Esophagus squamous epithelium (tissue), 5 donors: ENCODE measurements around the gene INKA1. TPM values are rescaled to one million over a fixed set of nuclear protein-coding genes. Genes with fewer than 3 reads are reported as not detected.

ENCODE experiments used
- DNase-seq: peaks from one replicate; lab custom pipeline; 2025; lab: John Stamatoyannopoulos, UW
- H3K27ac ChIP-seq, 4 donors: fragments of 200-600 bp; sonication (generic); one replicate each; pipeline ENCODE4 v1.5.1; 2016 to 2019; ENCODE audit warnings: mild to moderate bottlenecking in 1 of 4
- H3K27me3 ChIP-seq, 4 donors: fragments of 200-600 bp; sonication (generic); 1 replicate in 3 of 4; 2 replicates in 1 of 4; pipeline versions ENCODE4 v1.5.1 to v1.6.0; 2017 to 2021; ENCODE audit warnings: antibody characterized with exemption in 1 of 4
- H3K36me3 ChIP-seq, 3 donors: fragments of 200-600 bp; sonication (generic); one replicate each; pipeline ENCODE4 v1.5.1; 2016 to 2019
- H3K4me1 ChIP-seq, 3 donors: fragments of 200-600 bp; sonication (generic); one replicate each; pipeline ENCODE4 v1.5.1; 2017 to 2019
- H3K4me3 ChIP-seq, 4 donors: fragments of 200-600 bp; sonication (generic); 1 replicate in 3 of 4; 2 replicates in 1 of 4; pipeline ENCODE4 v1.5.1; 2016 to 2019; ENCODE audit warnings: mild to moderate bottlenecking in 2 of 4, moderate library complexity in 1 of 4
- H3K9me3 ChIP-seq, 3 donors: fragments of 200-600 bp; sonication (generic); one replicate each; pipeline ENCODE4 v1.5.1; 2016 to 2019
- POLR2A ChIP-seq, 4 donors: fragments of 450-650 bp; IDR thresholded peaks; one replicate each; pipeline ENCODE4 v1.6.1; 2017; ENCODE audit warnings: antibody characterized with exemption in 4 of 4, mild to moderate bottlenecking in 4 of 4, moderate library complexity in 3 of 4
- WGBS, 2 donors: methylation state at CpG; one replicate each; pipeline ENCODE4 v1.1.5; 2018; 5-methylcytosine and 5-hydroxymethylcytosine counted together
- intact Hi-C: fragments of 100-400 bp; cut with DNase I; formaldehyde crosslinking; loops from one replicate; pipeline ENCODE4 v1.15.0; 2022
- total RNA-seq, 4 donors: library from RNA; depleted of rRNA; stranded (reverse); fragments of >200 nt; gene quantifications; one replicate each; pipeline ENCODE4 v1.1.0, GENCODE V29; 2016
- TF ChIP-seq, protein P1 (sequence below), 6 experiments: fragments of 450-650 bp in 4 of 6; fragments of 200-600 bp in 2 of 6; sonication (generic) in 2 of 6; IDR thresholded peaks; one replicate each; pipeline ENCODE4 v1.5.1; 2016 to 2019; ENCODE audit warnings: antibody characterized with exemption in 6 of 6, mild to moderate bottlenecking in 4 of 6, moderate library complexity in 4 of 6
- donor health status: DM: yes; HTN: yes; CAD: no.

INKA1 gene
- total RNA-seq, 4 donors from 2014 or later: 15.2 to 23.3 (median 19.9) TPM

DNA sequence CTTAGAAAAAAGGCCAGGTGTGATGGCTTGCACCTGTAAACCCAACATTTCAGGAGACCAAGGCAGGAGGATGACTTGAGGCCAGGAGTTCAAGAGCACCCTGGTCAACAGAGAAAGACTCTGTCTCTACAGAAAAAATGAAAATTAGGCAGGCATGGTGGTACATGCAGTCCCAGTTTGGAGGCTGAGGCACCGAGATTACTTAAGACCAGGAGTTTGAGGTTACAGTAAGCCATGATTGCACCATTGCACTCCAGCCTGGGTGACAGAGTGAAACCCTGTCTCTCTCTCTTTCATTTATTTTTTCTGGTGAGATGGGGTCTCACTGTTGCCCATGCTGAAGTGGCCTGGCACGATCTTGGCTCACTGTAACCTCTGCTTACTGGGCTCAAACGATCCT is 41.4 kb upstream of the INKA1 start:
- Histone ChIP-seq H3K36me3 (peaks cover 0 to 36% (median 0%) of the 10 kb centered on the region in 3 donors), H3K9me3 (no peaks in the 10 kb centered on the region), H3K27ac (no peak overlapping the region), H3K27me3 (no peaks in the 10 kb centered on the region), H3K4me3 (no peak overlapping the region), H3K4me1 (no peaks in the 10 kb centered on the region)
- 81 to 82% methylated on average over 3 of the region's 3 CpGs for WGBS, 2 donors
- intact Hi-C loops: no loop called here
- no peak for DNase-seq
- TF ChIP-seq, protein P1, sequence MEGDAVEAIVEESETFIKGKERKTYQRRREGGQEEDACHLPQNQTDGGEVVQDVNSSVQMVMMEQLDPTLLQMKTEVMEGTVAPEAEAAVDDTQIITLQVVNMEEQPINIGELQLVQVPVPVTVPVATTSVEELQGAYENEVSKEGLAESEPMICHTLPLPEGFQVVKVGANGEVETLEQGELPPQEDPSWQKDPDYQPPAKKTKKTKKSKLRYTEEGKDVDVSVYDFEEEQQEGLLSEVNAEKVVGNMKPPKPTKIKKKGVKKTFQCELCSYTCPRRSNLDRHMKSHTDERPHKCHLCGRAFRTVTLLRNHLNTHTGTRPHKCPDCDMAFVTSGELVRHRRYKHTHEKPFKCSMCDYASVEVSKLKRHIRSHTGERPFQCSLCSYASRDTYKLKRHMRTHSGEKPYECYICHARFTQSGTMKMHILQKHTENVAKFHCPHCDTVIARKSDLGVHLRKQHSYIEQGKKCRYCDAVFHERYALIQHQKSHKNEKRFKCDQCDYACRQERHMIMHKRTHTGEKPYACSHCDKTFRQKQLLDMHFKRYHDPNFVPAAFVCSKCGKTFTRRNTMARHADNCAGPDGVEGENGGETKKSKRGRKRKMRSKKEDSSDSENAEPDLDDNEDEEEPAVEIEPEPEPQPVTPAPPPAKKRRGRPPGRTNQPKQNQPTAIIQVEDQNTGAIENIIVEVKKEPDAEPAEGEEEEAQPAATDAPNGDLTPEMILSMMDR (IDR thresholded peaks at IDR 0.05): no peak
- no peak for TF ChIP-seq POLR2A (IDR thresholded peaks at IDR 0.05)

DNA sequence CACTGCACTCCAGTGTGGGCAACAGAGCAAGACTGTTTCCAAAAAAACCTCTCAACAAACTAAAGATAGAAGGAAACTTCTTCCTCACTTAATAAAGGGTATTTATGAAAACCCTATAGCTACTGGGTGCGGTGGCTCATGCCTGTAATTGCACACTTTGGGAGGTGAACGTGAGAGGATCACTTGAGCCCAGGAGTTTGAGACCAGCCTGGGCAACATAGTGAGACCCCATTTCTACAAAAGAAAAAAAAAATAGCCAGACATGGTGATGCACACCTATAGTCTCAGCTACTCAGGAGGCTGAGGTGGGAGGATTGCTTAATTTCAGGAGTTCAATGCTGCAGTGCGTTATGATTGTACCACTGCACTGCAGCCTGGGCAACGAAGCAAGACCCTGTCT is 39.1 kb upstream of the INKA1 start:
- TF ChIP-seq POLR2A (IDR thresholded peaks at IDR 0.05): no peak
- TF ChIP-seq, protein P1 (IDR thresholded peaks at IDR 0.05): no peak
- peaks cover 0 to 36% (median 0%) of the 10 kb centered on the region in 3 donors for H3K36me3 ChIP-seq
- no peak overlapping the region for H3K27ac ChIP-seq
- WGBS, 2 donors: 92 to 100% methylated on average over 4 of the region's 4 CpGs
- no peak for DNase-seq
- no peaks in the 10 kb centered on the region for H3K4me1 ChIP-seq
- H3K4me3 ChIP-seq: no peak overlapping the region
- intact Hi-C loops: no loop called here
- H3K27me3 ChIP-seq: no peaks in the 10 kb centered on the region
- no peaks in the 10 kb centered on the region for H3K9me3 ChIP-seq

DNA sequence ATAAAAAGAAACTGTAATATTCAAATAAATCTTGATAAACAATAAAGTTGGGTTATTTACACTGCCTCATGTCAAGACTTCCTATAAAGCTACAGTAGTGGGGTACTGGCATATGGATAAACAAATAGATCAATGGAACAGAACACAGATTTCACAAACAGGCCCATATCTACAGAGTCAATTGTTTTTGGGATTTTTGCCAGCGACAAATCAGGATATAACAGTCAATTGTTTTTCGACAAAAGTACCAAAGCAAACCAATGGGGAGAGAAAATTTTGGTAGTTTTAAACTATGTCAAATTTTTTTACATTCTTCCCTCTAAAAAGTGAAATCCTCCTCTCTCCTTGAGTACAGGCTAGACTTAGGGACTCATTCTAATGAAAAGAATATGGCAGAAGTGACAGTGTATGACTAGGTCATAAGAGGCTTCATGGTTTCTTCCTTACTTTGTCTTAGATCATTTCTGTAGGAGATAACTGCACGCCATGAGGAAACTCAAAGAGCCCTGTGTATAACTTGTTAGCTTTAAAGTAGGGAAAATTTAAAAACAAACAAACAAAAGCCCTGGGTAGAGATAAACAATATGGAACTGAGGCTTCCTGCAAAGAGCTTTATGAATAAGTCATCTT is 33.7 kb upstream of the INKA1 start:
- 88 to 93% methylated on average over 3 of the region's 3 CpGs for WGBS, 2 donors
- no peak for DNase-seq
- Histone ChIP-seq H3K4me3 (no peak overlapping the region), H3K36me3 (peaks cover 0 to 29% (median 0%) of the 10 kb centered on the region in 3 donors), H3K9me3 (no peaks in the 10 kb centered on the region), H3K27me3 (no peaks in the 10 kb centered on the region), H3K27ac (no peak overlapping the region), H3K4me1 (peaks cover 0 to 5% (median 0%) of the 10 kb centered on the region in 3 donors)
- TF ChIP-seq, protein P1 (IDR thresholded peaks at IDR 0.05): no peak
- no peak for TF ChIP-seq POLR2A (IDR thresholded peaks at IDR 0.05)
- intact Hi-C loops: no loop called here

DNA sequence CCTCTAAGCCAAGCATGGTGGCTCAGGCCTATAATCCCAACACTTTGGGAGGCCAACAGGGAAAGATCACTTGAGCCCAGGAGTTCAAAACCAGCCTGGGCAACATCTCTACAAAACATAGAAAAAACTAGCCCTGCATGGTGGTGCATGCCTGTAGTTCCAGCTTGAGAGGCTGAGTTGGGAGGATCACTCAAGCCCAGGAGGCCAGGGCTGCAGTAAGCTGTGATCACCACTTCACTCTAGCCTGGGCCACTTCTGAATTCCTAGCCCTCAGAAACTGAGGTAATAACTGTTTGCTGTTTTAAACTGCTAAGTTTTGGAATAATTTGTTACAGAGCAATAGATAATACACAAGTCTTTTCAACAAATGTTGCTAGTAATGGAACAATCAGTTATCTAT is 33.1 kb upstream of the INKA1 start:
- no peak for DNase-seq
- H3K27ac ChIP-seq: no peak overlapping the region
- TF ChIP-seq, protein P1 (IDR thresholded peaks at IDR 0.05): no peak
- no peak for TF ChIP-seq POLR2A (IDR thresholded peaks at IDR 0.05)
- intact Hi-C loops: no loop called here
- H3K4me1 ChIP-seq: peaks cover 0 to 5% (median 0%) of the 10 kb centered on the region in 3 donors
- H3K9me3 ChIP-seq: no peaks in the 10 kb centered on the region
- H3K4me3 ChIP-seq: no peak overlapping the region
- H3K27me3 ChIP-seq: no peaks in the 10 kb centered on the region
- peaks cover 0 to 25% (median 0%) of the 10 kb centered on the region in 3 donors for H3K36me3 ChIP-seq

- TF ChIP-seq, protein P1 (IDR thresholded peaks at IDR 0.05): no peak
- no peak for TF ChIP-seq POLR2A (IDR thresholded peaks at IDR 0.05)
- 70 to 75% methylated on average over 1 of the region's 1 CpG for WGBS, 2 donors
- Histone ChIP-seq H3K4me1 (peaks cover 0 to 16% (median 0%) of the 10 kb centered on the region in 3 donors), H3K36me3 (peaks cover 0 to 33% (median 0%) of the 10 kb centered on the region in 3 donors), H3K9me3 (no peaks in the 10 kb centered on the region), H3K27me3 (no peaks in the 10 kb centered on the region), H3K4me3 (no peak overlapping the region), H3K27ac (no peak overlapping the region)
- intact Hi-C loops: no loop called here
- DNase-seq: no peak
Observed at GRCh38 chr3:49771340-49771938, 31.6 kb upstream of the INKA1 start.
